ENCODE measurements around the gene SOCS1.
A peak's percentile ranks its signal among the peaks of the same experiment; 100 is the strongest.

Gene SOCS1

DNA sequence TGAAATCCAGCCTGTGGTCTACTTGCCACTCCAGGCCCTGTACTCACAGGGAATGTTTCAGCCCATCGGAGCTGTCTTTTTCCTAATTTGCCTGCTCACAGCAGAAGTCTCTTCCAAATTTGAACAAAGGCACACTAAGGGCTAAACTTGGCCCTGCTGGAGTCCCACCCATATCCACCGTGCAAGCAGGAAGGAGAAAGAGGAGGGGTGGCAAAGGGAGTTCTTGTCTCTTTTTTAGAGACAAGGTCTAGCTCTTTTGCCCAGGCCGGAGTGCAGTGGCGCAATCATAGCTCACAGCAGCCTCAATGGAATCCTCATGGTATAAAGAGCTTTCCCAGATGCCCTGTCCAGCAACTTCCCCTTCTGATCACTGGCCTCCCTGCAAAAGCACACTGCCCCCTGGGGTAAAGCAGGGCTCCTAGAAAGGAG, 27.8 kb upstream of the SOCS1 start:
- no peak for DNase-seq

DNA sequence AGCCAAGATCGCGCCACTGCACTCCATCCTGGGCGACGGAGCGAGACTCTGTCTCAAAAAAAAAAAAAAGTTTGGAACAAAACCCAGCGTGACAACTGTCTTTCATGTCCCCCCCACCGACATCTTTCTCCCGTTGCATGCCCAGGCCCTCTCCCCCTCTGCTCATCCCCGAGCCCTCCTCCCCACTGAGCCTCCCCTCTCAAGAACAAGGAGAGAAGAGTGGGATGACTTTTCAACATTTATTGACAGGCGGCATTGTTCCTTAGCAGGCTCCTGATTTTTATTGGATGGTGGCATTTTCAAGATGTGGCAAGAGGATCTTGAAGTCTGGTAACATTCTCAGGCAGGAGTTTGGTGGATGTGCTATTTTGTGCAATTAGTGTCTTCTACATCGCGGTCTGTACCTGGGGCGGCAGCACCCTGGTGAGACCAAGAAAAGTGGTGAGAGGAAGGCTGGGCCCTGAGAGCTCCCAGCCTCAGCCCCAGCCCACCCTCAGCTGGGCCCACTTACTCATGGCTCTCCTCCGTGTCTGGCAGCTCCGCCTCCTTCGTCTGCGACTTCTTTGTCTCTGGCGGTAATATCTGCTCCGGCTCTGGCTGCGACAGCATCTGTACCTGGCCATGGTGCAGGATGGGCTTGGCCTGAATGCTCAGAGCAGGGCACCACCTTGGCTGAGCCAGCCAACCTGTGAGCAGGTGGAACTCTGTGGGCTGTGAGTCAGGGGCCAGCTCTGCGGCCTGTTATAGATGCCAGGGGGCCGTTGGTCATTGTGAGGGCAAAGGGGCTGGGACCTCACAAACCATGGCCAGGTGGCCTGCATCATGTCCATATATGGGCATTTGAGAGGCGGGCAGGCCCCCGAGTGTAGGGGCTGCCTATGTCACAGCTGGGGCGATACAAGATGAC, 24.9 kb upstream of the SOCS1 start, which contains the start of gene PRM1:
TSS of gene PRM1 (minus strand) at position 715 of the 907 bp plus-strand sequence. CDS start at position 623, 92 bp downstream.
- no peak for DNase-seq

DNA sequence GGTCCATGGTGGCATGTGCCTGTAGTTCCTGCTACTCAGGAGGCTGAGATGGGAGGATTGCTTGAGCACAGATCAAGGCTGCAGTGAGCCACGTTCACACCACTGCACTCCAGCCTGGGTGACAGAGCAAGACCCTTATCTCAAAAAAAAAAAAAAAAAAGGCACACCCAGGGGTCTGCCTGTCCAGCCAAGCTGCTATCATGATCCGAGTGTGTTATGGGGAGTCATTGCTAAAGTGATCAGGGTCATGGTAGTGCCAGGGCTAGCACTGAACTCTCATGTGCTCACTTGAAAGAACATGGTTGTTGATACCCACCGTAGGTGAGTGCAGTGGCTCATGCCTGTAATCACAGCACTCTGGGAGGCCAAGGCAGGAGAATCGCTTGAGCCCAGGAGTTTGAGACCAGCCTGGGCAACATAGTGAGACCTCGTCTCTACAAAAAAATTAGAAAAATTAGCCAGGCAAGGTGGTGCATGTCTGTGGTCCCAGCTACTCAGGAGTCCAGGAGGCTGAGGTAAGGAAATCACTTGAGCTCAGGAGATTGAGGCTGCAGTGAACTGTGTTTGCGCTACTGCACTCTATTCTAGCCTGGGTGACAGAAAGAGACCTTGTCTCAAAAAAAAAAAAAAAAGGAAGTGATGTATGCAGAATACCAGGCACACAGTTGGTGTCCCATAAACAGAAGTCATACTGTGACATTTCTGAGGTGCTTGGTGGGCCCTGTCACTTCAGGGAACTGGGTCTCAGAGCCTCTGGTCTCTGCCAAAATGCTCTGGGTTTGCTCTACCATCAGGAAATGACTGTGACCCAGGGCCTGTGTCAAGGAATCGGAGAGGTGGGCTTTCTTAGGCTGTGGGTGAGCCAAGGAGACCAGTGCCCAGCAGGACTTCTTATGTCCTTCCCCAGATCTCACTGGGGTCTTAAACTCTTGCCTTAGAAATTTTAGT, 23.0 kb upstream of the SOCS1 start:
- no peak for DNase-seq

DNA sequence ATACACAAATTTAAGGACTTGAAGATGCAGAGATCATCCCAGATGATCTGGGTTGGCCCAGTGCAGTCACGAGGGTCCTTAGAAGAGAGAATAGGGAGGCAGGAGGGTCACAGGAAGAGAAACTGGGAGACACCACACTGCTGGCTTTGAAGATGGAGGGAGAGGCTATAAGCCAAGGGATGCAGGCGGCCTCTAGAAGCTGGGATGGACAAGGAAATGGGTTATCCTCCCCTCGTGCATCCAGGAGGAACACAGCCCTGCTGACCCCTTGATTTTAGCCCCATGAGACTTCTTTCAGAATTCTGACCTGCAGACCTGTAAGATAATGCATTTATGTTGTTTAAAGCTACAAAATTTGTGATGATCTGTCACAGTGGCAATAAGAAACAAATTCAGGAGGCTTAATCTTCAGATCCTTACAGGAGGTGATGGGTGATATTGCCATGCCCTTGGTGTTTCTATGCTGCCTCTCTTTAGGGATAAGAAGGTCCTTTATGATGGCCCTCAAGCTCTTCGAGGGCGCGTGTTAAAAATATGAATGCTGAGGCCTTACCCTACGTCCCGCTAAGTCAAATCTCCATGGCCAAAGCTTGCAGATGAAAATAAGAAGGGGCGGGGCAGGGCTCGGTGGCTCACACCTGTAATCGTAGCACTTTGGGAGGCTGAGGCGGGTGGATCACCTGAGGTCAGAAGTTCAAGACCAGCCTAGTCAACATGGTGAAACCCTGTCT, 21.8 kb upstream of the SOCS1 start:
- DNase-seq: no peak

DNA sequence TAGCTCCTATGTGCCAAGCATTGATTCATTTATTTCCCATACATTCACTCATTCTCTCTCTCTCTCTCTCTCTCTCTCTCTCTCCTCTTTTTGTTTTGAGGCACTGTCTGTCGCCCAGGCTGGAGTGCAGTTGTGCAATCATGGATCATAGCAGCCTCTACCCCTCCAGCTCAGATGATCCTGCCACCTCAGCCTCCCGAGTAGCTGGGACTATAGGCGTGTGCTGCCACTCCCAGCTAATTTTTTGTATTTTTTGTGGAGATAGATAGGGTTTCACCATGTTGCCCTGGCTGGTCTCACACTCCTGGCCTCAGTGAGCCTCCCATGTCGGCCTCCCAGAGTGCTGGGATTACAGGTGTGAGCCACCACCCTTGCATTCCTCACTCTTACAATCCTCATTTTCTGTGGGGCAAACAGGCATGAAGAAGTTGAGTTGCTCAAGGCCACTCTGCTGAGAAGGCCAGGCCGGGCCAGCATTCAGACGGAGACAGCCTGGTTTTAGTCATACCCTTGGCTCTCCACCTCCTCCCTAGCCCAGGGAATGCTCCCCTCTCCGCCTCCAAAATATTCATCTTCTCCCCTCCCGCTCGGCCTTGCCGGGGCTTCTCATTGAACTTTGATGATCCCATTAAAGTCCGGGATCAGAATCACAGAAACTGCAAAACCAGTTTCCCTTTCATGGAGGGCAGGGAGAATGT, 21.0 kb upstream of the SOCS1 start:
- no peak for DNase-seq

DNA sequence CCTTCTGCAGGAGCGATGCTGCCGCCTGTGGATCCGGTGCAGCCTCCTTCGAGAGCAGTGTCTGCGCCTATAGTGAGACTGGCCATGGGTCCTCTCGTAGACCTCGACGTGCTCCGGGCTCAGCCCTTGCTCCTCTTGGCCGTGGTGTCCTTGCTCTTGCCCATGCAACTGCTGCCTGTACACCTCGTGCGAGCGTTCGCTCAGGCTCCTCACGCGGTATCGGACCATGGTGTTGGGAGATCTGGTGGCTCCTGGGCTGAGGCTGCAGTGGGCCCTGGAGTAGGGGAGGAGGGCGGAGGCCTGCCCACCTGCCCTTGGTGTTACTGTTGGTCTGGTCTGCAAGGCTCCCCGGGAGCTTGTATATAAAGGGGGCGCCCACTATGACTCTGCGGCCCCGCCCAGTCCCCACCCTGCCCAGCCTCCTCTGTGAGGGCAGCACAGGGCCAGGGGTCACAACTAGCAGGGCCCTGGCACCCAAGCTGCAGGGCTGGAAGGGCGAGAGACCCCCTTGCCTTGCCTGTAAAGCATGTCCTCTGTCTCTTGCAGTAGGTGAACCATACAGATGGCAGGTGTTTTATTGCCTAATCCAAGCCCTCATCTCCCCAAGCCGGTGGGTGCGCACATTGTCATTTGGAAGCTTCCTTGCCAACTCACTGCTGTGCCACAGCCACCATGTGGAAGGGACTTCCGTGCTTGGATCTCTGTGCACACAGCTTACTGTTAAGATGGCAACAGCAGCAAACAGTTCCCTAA, 20.3 kb upstream of the SOCS1 start, which contains the start of gene PRM2:
TSS of gene PRM2 (minus strand) at position 338 of the 753 bp plus-strand sequence. CDS start at position 228, 110 bp downstream.
- no peak for DNase-seq

DNA sequence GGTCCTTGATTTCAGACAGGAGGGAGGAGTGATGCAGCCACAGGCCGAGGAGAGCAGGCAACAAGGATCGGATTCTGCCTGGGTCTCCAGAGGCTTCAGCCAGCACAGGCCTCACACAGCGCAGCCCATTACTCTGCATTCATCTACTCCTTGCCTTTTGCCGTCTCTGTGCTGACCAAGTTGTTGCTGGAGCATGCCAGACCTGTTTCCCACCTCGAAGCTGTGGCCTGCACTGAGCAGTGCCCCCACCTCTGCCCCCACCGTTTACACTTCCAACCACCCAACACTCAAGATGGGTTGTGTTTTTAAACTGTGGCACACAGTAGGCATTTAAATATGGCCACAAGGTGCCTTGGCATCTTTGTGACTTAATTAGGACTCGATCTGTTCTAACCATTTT, 19.0 kb upstream of the SOCS1 start:
- no peak for DNase-seq

DNA sequence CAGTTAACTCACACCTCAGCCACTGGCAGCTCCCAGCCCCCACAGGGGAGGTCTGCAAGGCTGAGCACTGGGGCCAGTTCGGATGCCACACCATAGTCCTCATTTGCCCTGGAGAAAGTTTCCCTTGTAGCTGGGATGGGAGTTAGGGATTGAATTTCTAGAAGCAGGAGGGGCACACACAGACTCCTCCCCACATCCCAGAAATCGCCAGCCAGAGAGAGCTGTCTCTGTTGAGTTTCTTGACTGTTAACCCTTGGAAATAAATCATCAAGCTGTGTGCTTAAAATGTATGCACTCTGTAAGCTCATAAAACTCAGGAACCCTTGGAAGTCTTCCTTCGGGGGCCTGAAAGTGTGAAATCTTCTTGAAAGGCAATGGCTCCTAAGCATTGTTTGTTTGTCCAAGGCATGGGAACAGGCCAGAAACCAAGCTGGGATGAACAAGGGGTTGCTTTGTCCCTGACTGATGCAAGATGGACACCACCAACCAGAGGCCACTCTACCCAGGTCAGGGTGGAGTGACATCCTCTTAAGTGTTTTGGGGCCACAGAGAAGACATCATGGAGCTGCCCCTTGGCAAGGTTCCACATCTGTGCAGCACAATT, 17.8 kb upstream of the SOCS1 start:
- no peak for DNase-seq

DNA sequence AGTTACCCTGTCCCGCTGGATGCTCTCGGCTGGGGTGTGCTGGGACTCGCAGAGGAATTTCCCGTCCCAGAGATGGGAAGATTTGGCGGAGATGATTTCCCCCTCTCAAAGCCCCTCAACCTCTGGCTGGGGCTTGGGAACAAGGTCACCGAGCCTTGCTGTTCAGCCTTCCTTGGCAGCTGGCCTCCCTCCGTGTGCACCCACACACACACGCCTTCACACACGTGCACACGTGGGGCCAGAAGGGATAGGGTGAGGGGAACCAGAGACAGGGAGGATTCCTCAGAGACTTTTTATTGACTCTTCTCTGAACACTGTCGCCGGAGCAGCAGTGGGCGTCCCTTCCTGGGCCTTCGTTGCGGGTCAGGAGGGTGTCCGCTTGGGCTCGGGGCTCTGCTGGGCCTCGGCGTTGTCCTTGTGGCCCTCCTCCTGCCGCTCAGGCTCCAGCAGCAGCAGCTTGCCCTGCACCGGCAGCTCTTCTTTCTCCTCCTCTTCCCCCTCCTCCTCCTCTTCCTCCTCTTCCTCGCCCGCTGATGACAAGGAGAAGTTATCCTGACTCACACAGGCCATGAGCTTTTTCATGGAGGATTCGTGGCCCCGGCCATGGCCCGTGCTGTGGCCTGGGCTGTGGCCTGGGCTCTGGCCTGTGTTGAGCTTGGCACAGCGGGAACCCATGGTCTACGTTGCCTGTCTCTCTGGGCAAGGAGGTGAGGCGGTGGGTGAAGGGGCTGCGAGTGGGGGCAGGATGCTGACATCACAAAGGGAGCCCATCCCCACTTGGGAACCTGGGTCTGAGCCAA, 17.1 kb upstream of the SOCS1 start, which contains the start of gene PRM3:
TSS of gene PRM3 (minus strand) at position 709 of the 800 bp plus-strand sequence. CDS start at position 675, 34 bp downstream.
- DNase-seq: no peak

DNA sequence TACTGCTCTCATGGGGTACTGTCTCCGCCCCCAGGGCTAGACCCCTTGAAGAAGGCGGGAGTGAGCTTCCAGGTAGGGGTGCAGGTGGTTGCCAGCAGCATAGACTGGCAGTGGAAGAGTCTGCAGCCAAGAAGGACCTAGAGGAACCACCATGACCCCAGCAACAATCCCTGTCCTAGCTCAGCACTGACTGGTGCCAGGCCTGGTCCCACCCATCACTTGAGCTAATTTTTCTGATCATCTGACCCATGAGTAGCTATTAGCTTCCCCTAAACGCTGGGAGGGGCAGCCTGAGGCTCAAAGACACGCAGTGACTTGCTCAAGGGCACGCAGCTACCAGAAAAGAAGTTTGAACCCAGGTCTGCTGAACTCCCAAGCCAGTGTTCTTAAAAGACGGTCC, 16.5 kb upstream of the SOCS1 start:
- no peak for DNase-seq

DNA sequence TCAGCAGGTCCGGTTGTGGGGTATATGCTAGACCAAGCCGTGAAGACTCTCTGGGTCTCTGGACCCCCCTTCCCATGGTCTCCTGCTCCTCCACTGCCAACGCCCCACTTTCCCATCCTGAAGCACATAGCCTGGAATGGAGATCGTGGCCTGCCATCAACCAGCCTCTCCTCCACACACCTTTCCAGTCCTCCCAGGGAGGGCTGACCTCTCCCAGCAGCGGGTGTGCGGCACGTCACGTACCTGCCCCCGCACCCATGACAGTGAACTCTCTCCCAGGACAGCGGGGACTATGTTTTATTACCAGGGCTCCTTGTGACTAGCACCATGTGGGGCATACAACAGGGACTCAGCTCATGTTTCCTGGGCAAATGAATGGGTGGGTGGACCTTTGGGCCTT, 15.6 kb upstream of the SOCS1 start:
- DNase-seq: no peak

DNA sequence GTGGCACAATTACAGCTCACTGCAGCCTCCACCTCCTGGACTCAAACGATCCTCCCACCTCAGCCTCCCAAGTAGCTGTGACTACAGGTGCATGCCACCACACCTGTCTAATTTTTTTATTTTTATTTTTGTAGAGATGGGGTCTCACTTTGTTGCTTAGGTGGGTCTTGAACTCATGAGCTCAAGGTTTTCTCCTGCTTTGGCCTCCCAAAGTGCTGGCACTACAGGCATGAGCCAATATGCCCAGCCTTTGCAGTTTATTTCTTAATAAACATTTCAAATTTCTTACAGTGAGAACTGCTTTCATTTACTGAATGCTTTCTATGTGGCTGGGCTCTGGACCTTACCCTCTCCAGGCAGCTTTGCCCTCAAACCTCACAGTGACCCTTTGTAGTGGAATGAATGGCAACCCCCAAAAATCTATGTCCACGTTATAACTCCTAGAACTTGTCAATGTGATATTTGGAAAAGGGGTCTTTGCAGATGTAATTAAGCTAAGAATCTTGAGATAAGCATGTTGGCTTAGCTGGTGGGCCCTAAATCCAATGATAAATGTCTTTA, 14.7 kb upstream of the SOCS1 start:
- DNase-seq: no peak

DNA sequence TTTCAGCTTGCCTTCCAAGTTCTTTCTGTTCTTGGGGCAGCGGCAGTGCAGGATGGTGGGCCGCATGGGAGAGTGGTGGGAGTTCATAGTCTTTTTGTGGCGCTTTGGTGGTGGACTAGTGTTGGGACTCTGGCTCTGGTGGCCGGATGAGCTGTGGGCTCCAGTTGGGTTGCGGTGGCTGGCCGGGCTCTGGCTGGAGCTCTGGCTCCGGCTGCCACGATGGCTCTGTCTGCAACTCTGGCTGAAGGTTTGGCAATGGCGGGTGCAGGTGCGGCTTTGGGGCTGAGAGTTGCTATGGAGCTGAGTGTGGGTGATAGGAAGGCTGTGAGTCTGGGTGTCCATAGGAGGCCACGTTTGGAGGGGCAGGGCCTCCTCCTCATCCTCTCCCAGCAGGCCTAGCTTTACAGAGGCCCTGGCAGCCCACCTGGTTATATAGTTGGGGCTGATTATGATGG, 12.9 kb upstream of the SOCS1 start, which contains the start of gene TNP2:
TSS of gene TNP2 (minus strand) at position 405 of the 455 bp plus-strand sequence. CDS start at position 342, 63 bp downstream.
- no peak for DNase-seq

DNA sequence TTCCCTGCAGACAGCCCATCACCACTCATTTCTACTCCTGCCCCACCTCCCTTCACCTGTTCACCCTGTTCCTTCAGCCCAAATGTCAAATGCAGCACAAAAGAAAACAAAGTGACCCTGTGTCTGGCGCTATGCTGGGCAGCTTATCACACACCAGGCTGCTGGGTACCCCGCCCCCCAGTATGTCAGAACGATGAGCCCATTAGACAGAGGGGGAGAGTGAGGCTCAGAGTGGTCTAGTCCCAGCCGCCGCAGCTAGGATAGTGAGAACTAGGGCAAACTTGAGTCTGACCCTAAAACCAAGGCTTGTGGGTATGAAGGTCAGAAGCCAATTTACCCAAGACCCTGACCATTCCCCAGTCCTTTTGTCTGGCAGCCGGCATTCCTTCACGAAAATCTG, 9.1 kb upstream of the SOCS1 start:
- DNase-seq: no peak

DNA sequence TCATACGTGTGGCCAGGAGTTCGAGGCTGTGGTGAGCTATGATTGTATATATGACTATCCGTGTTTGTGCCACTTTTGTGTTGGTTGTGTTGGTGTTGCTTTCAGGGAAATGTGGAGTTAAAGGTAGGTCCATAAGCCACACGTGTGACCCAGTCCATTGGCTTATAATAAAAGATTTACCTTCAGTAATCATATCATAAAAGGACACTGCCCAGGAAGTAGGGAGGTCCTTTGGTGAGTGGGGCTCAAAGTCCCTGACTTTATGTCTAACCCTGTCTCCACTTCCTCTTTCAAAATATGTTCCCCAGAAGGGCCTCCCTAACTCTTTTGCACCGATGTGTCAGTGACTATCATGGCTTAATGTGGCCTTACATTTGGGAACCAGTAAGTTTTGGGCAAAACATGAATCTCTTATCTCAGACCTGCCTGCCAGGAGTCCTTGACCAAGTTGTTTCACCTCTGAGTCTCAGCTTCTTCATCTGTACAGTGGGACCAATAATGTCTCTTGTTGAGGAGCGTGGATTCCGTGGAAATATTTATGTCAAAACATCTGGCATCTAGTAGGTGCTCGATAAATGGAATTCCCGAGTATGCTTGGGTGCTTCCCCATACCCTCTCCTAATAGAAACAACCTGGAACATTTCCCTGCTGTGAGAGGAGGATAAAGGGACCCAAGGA, 8.3 kb upstream of the SOCS1 start:
- DNase-seq: no peak

DNA sequence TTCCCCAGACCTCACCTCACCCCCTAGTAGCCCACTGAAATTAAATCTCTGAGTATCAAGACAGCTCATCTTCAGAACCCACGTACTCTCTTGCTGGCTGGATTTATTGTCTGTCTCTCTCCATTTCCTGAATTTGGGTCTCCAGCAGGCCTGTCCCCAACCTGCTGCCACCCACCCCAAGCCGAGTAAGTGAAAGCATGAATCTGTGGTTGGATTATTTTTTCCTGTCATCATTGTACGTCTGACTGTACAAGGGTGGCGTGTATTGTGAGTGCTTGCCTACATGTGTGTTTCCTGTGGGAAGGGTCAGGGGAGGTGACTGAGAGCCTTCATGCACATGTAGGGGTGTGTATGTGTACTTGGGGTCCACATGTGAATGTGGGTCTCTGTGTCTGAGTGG, 7.7 kb upstream of the SOCS1 start:
- DNase-seq: peak; percentile 78

DNA sequence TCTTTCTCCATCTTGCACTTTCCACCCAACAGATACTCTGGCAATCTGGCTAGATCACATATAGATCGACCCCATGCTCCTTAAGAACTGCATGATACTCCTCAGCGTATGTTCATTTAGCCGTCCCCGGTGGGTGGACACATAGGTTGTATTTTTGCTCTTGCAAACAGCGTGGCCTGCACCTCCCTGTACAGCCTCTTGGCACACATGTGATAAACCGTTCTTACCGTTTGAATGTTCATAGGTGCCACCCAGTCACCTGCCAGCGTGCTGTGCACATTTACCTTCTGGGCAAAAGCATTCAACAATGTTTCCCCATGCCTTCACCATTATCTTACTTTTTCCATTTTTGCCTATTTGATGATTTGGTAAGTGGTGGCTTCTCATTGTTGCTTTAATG, 6.9 kb upstream of the SOCS1 start:
- peak; percentile 28 for DNase-seq

DNA sequence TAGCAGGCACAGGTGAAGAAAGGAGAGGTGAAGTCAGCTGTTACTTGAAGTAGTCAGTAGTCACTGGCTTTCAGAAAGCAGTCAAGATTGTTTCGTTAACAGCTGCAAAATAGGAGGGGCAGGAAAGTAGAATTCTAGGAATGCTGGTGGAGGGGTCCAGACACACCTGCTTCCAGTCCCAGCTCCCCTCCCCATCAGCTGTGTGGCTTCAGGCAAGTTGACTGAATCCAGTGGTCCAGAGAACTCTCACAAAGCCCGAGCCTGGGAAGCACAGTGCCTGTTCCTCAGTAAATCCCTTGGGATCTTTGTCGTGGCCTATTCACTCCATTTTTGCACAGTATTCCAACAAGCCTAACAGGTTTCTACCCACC, 4.6 kb upstream of the SOCS1 start:
- no peak for DNase-seq
